H1 (cell line): ENCODE data around the gene DYNC1I2. TPM values are rescaled to one million over a fixed set of nuclear protein-coding genes. Genes with fewer than 3 reads are reported as not detected.

Source experiments
- CTCF ChIA-PET: fragments of 300-600 bp; sonication (Branson Sonifier 250); formaldehyde crosslinking; loops from one replicate; lab custom pipeline; 2021; ENCODE audit not compliant: partially characterized antibody; lab: Charles Lee
- POLR2A ChIA-PET: fragments of 300-600 bp; sonication (Branson Sonifier 250); formaldehyde crosslinking; loops from one replicate; lab custom pipeline; 2021; ENCODE audit warnings: inconsistent platforms; ENCODE audit not compliant: partially characterized antibody; lab: Charles Lee
- DNase-seq, 2 experiments: peaks; one replicate each; pipeline versions ENCODE4 v3.0.0 to v3.0.0-alpha.2; 2010 to 2022; ENCODE audit warnings: low spot score in 2 of 2, low read depth in 1 of 2, mixed read lengths in 1 of 2
- FAIRE-seq: peaks from 2 replicates; lab custom pipeline; 2011; peaks lifted over from hg19 to GRCh38; lab: Jason Lieb, UNC
- H2AFZ ChIP-seq: 2 replicates; pipeline ENCODE4 v1.8.1; 2012; ENCODE audit warnings: low read length, inconsistent platforms
- H2AK5ac ChIP-seq: 2 replicates; pipeline ENCODE4 v1.6.1; 2013; ENCODE audit warnings: low read depth, low read length
- H2BK120ac ChIP-seq: replicated peaks from 2 replicates; pipeline ENCODE3; 2013; ENCODE audit warnings: low read depth, low read length, inconsistent platforms
- H2BK12ac ChIP-seq: 2 replicates; pipeline ENCODE4 v1.6.1; 2013; ENCODE audit warnings: low read depth, low read length
- H2BK15ac ChIP-seq: 2 replicates; pipeline ENCODE4 v1.6.1; 2013; ENCODE audit warnings: low read length
- H2BK20ac ChIP-seq: 2 replicates; pipeline ENCODE4 v1.6.1; 2013; ENCODE audit warnings: low read length
- H2BK5ac ChIP-seq: 2 replicates; pipeline ENCODE4 v1.6.1; 2013; ENCODE audit warnings: low read depth, low read length
- H3K14ac ChIP-seq: 2 replicates; pipeline ENCODE4 v1.6.1; 2013; ENCODE audit warnings: inconsistent platforms; ENCODE audit not compliant: insufficient read length
- H3K18ac ChIP-seq: 2 replicates; pipeline ENCODE4 v1.6.1; 2013; ENCODE audit warnings: low read length; ENCODE audit errors: extremely low read depth
- H3K23ac ChIP-seq: 2 replicates; pipeline ENCODE4 v1.6.1; 2013; ENCODE audit warnings: inconsistent platforms; ENCODE audit not compliant: insufficient read length
- H3K23me2 ChIP-seq: 2 replicates; pipeline ENCODE4 v1.6.1; 2013; ENCODE audit warnings: low read depth, low read length
- H3K27ac ChIP-seq: 2 replicates; pipeline ENCODE4 v1.6.1; 2011; ENCODE audit warnings: low read depth, low read length, inconsistent platforms
- H3K27me3 ChIP-seq, 4 experiments: replicated peaks in 1 of 4; 1 replicate in 1 of 4; 2 replicates in 3 of 4; pipeline versions ENCODE4 v1.6.1 to v1.8.1; 2011 to 2013; ENCODE audit warnings: low read length in 3 of 4, mild to moderate bottlenecking in 3 of 4, inconsistent platforms in 2 of 4, mixed read lengths in 2 of 4, moderate library complexity in 1 of 4; ENCODE audit not compliant: control insufficient read depth in 3 of 4, insufficient read depth in 3 of 4; ENCODE audit errors: extremely low read depth in 1 of 4
- H3K36me3 ChIP-seq, 4 experiments: 2 replicates each; pipeline versions ENCODE4 v1.6.1 to v1.8.1; 2011 to 2013; ENCODE audit warnings: mild to moderate bottlenecking in 4 of 4, low read length in 3 of 4, moderate library complexity in 2 of 4, control low read depth in 1 of 4, inconsistent platforms in 1 of 4; ENCODE audit not compliant: insufficient read depth in 4 of 4, control insufficient read depth in 2 of 4
- H3K4ac ChIP-seq: replicated peaks from 2 replicates; pipeline ENCODE3; 2013; ENCODE audit warnings: low read length, low read depth, mixed read lengths, inconsistent platforms; ENCODE audit not compliant: insufficient read length
- H3K4me1 ChIP-seq, 4 experiments: replicated peaks in 1 of 4; 1 replicate in 1 of 4; 2 replicates in 3 of 4; pipeline versions ENCODE4 v1.6.1 to v1.8.1; 2011 to 2013; ENCODE audit warnings: low read length in 3 of 4, inconsistent platforms in 2 of 4, mixed read lengths in 1 of 4; ENCODE audit not compliant: insufficient read depth in 4 of 4, control insufficient read depth in 3 of 4
- H3K4me2 ChIP-seq, 2 experiments: 2 replicates each; pipeline versions ENCODE4 v1.6.1 to v1.8.1; 2011 to 2013; ENCODE audit warnings: low read depth in 2 of 2, low read length in 2 of 2, control low read depth in 1 of 2, inconsistent platforms in 1 of 2, mild to moderate bottlenecking in 1 of 2; ENCODE audit not compliant: insufficient read depth in 1 of 2
- H3K4me3 ChIP-seq, 4 experiments: fragments of 200-600, 300-600 bp in 1 of 4; sonication (generic), shearing (Covaris generic), sonication (Bioruptor Twin) in 1 of 4; 2 replicates each; pipeline versions ENCODE4 v1.5.1 to v1.8.1; 2011 to 2016; ENCODE audit warnings: low read length in 4 of 4, low read depth in 3 of 4, control low read depth in 2 of 4, inconsistent platforms in 2 of 4, mild to moderate bottlenecking in 2 of 4, mixed read lengths in 1 of 4, moderate library complexity in 1 of 4; ENCODE audit not compliant: insufficient read depth in 2 of 4; ENCODE audit errors: extremely low read depth in 1 of 4
- H3K56ac ChIP-seq: replicated peaks from 2 replicates; pipeline ENCODE3; 2013; ENCODE audit warnings: low read depth, mild to moderate bottlenecking, mixed read lengths, low read length, inconsistent platforms; ENCODE audit not compliant: insufficient read length
- H3K79me1 ChIP-seq: 2 replicates; pipeline ENCODE4 v1.6.1; 2013; ENCODE audit warnings: low read depth, low read length, control low read depth
- H3K79me2 ChIP-seq, 2 experiments: 2 replicates each; pipeline versions ENCODE4 v1.6.1 to v1.8.1; 2012 to 2013; ENCODE audit warnings: low read length in 2 of 2, mild to moderate bottlenecking in 2 of 2, inconsistent platforms in 1 of 2; ENCODE audit not compliant: insufficient read depth in 2 of 2, control insufficient read depth in 1 of 2
- H3K9ac ChIP-seq, 4 experiments: replicated peaks in 1 of 4; 1 replicate in 1 of 4; 2 replicates in 3 of 4; pipeline versions ENCODE4 v1.6.1 to v1.8.1; 2011 to 2013; ENCODE audit warnings: low read depth in 3 of 4, low read length in 3 of 4, control low read depth in 2 of 4, mild to moderate bottlenecking in 2 of 4, moderate library complexity in 2 of 4, inconsistent platforms in 1 of 4; ENCODE audit errors: extremely low read depth in 1 of 4
- H3K9me3 ChIP-seq, 2 experiments: 2 replicates each; pipeline versions ENCODE4 v1.6.1 to v1.8.1; 2012 to 2013; ENCODE audit warnings: mild to moderate bottlenecking in 2 of 2, moderate library complexity in 2 of 2, control low read depth in 1 of 2, inconsistent platforms in 1 of 2, low read depth in 1 of 2, low read length in 1 of 2, mixed read lengths in 1 of 2; ENCODE audit not compliant: insufficient read depth in 2 of 2
- H4K20me1 ChIP-seq, 2 experiments: replicated peaks in 1 of 2; 2 replicates each; pipeline versions ENCODE3 to v1.8.1; 2011 to 2013; ENCODE audit warnings: inconsistent platforms in 2 of 2, low read length in 2 of 2, mild to moderate bottlenecking in 1 of 2; ENCODE audit not compliant: insufficient read depth in 2 of 2, control insufficient read depth in 1 of 2
- H4K5ac ChIP-seq: 2 replicates; pipeline ENCODE4 v1.6.1; 2013; ENCODE audit warnings: low read length, low read depth, mixed read lengths, inconsistent platforms; ENCODE audit not compliant: insufficient read length
- H4K8ac ChIP-seq: 2 replicates; pipeline ENCODE4 v1.8.0; 2013; ENCODE audit warnings: mild to moderate bottlenecking, moderate library complexity, low read length, inconsistent platforms; ENCODE audit not compliant: insufficient read depth; ENCODE audit errors: extremely low read depth
- H4K91ac ChIP-seq: replicated peaks from 2 replicates; pipeline ENCODE3; 2013; ENCODE audit warnings: low read length, mixed read lengths, inconsistent platforms; ENCODE audit not compliant: insufficient read length
- MAX ChIP-seq: IDR thresholded peaks from 2 replicates; pipeline ENCODE4 v1.6.1; 2012; ENCODE audit warnings: inconsistent platforms
- SP2 ChIP-seq: IDR thresholded peaks from 2 replicates; pipeline ENCODE4 v1.6.1; 2012; ENCODE audit warnings: mild to moderate bottlenecking, low read length, inconsistent platforms
- WGBS, 2 experiments: shearing (Covaris generic) in 1 of 2; methylation state at CpG; one replicate each; pipeline versions ENCODE4 v1.1.6 to v1.1.7; 2013 to 2015; ENCODE audit warnings: low lambda C conversion rate in 2 of 2, mixed read lengths in 2 of 2, inconsistent platforms in 1 of 2, low coverage in 1 of 2, missing lambda C conversion rate in 1 of 2; ENCODE audit not compliant: insufficient replicate concordance in 2 of 2, insufficient coverage in 1 of 2, insufficient read length in 1 of 2; ENCODE audit errors: extremely low coverage in 1 of 2, missing lambda C conversion rate in 1 of 2; 5-methylcytosine and 5-hydroxymethylcytosine counted together
- polyA plus RNA-seq, 7 experiments: library from polyadenylated mRNA; depleted of rRNA in 3 of 7; stranded (reverse) in 5 of 7; unstranded in 2 of 7; fragments of >200 nt in 5 of 7; fragments of 200-250 nt in 2 of 7; gene quantifications; 1 replicate in 5 of 7; 2 replicates in 1 of 7; 4 replicates in 1 of 7; pipeline versions ENCODE4 v1.2.1 to v1.2.3, GENCODE V29; 2011 to 2013; ENCODE audit warnings: missing spikeins in 2 of 7, mixed read lengths in 2 of 7
- total RNA-seq: library from RNA; stranded (reverse); fragmentation: NEBNext Ultra II Directional; extraction: Animal tissue kit (Norgen Biotek cat#: 25700); gene quantifications from 2 replicates; pipeline ENCODE4 v1.2.1, GENCODE V29; 2021

Gene DYNC1I2
- total and polyA plus RNA-seq, 2 of the 8 experiments (the other 6 are each of a cell fraction or from before 2014, with no cell fraction given): 67.3 to 68.1 TPM

GRCh38 chr2:171794918-171795317, 107.6 kb downstream of the DYNC1I2 start:
- Histone ChIP-seq H3K27ac (no peak overlapping the region), H2BK12ac (no peak overlapping the region), H3K9ac (no peak overlapping the region), H3K18ac (no peak overlapping the region), H3K4me3 (no peak overlapping the region), H4K5ac (no peak overlapping the region), H4K91ac (no peak overlapping the region), H3K27me3 (no peaks in the 10 kb centered on the region), H3K4ac (no peak overlapping the region), H3K56ac (no peak overlapping the region), H3K79me1 (no peaks in the 10 kb centered on the region), H2BK5ac (no peak overlapping the region), H4K8ac (no peak overlapping the region), H2AK5ac (no peak overlapping the region), H3K14ac (no peak overlapping the region), H3K9me3 (no peaks in the 10 kb centered on the region), H2BK120ac (no peak overlapping the region), H3K79me2 (no peaks in the 10 kb centered on the region), H3K4me2 (peak overlapping the region; percentile 9 to 40; a peak in 1 of 4 replicates), H3K4me1 (peaks cover 6 to 23% (median 10%) of the 10 kb centered on the region in 4 experiments; a peak in 6 of 7 replicates), H2BK20ac (no peak overlapping the region), H4K20me1 (no peaks in the 10 kb centered on the region), H3K36me3 (0 out of 8 replicates have a peak, but pooled peaks cover 0 to 2% (median 0%) of the 10 kb centered on the region in 4 experiments), H3K23ac (no peak overlapping the region), H2AFZ (no peak overlapping the region), H2BK15ac (no peak overlapping the region), H3K23me2 (no peaks in the 10 kb centered on the region)
- no peak for DNase-seq
- POLR2A ChIA-PET: no interaction called here
- CTCF ChIA-PET: interaction anchor here (1.5 to 2.2 kb wide), 4 partner anchors 10 to 332 kb away, joined by 4 to 6 read pairs (median 6); no protein-coding TSS in a partner anchor
- 57% methylated on average over 4 of the region's 4 CpGs; no CpG with 5 or more reads in 1 of the 2 experiments for WGBS, 2 experiments
- no peak for FAIRE-seq
- no peak for TF ChIP-seq MAX
- no peak for TF ChIP-seq SP2

Other genes starting within 250 kb of the DYNC1I2 start
- 12.6 and 14.9 TPM in 2 replicates for gene CYBRD1, start 165.0 kb upstream of the DYNC1I2 start, total RNA-seq
- gene CYBRD1, start 165.0 kb upstream of the DYNC1I2 start, polyA plus RNA-seq (2011; rRNA removed): 9.2 and 10.7 TPM in 2 replicates
- gene SLC25A12, start 206.8 kb downstream of the DYNC1I2 start, total RNA-seq: 9.9 and 10.2 TPM in 2 replicates
- gene SLC25A12, start 206.8 kb downstream of the DYNC1I2 start, polyA plus RNA-seq (2011; rRNA removed): 5.3 and 7.7 TPM in 2 replicates
- gene HAT1, start 235.0 kb downstream of the DYNC1I2 start, total RNA-seq: 68.4 and 74.2 TPM in 2 replicates
- gene HAT1, start 235.0 kb downstream of the DYNC1I2 start, polyA plus RNA-seq (2011; rRNA removed): 21.2 and 44.6 TPM in 2 replicates